Liver (tissue), 9 donors: ENCODE measurements around the gene ALCAM. TPM values are rescaled to one million over a fixed set of nuclear protein-coding genes. Genes with fewer than 3 reads are reported as not detected.

Source experiments
- DNase-seq: peaks from one replicate; pipeline ENCODE4 v3.0.0-alpha.2; 2017; ENCODE audit warnings: low spot score
- H3K27ac ChIP-seq, 2 donors: one replicate each; pipeline ENCODE4 v1.7.0; 2013; ENCODE audit warnings: inconsistent platforms in 2 of 2, low read length in 2 of 2, control low read depth in 1 of 2, low read depth in 1 of 2, mild to moderate bottlenecking in 1 of 2
- H3K27me3 ChIP-seq, 4 donors: one replicate each; pipeline versions ENCODE4 v1.6.1 to v1.7.0; 2013; ENCODE audit warnings: low read length in 3 of 4, inconsistent platforms in 1 of 4, mild to moderate bottlenecking in 1 of 4, moderate library complexity in 1 of 4; ENCODE audit not compliant: control insufficient read depth in 4 of 4, insufficient read depth in 4 of 4
- H3K36me3 ChIP-seq, 4 donors: one replicate each; pipeline versions ENCODE4 v1.6.1 to v1.7.0; 2013; ENCODE audit warnings: low read length in 3 of 4, mild to moderate bottlenecking in 3 of 4, low read depth in 1 of 4, moderate library complexity in 1 of 4; ENCODE audit not compliant: control insufficient read depth in 4 of 4, insufficient read depth in 3 of 4
- H3K4me1 ChIP-seq, 4 donors: one replicate each; pipeline versions ENCODE4 v1.6.1 to v1.7.0; 2013; ENCODE audit warnings: low read length in 3 of 4, mild to moderate bottlenecking in 3 of 4, moderate library complexity in 1 of 4; ENCODE audit not compliant: control insufficient read depth in 4 of 4, insufficient read depth in 4 of 4
- H3K4me3 ChIP-seq, 3 donors: one replicate each; pipeline versions ENCODE4 v1.6.1 to v1.7.0; 2013; ENCODE audit warnings: low read length in 3 of 3, control low read depth in 1 of 3, low read depth in 1 of 3, mild to moderate bottlenecking in 1 of 3
- H3K9ac ChIP-seq, 2 donors: one replicate each; pipeline ENCODE4 v1.7.0; 2013; ENCODE audit warnings: low read length in 2 of 2, mild to moderate bottlenecking in 2 of 2, moderate library complexity in 2 of 2, control low read depth in 1 of 2, low read depth in 1 of 2
- H3K9me3 ChIP-seq, 4 donors: one replicate each; pipeline versions ENCODE4 v1.6.1 to v1.7.0; 2013; ENCODE audit warnings: low read length in 3 of 4; ENCODE audit not compliant: control insufficient read depth in 4 of 4
- ATF3 ChIP-seq: IDR thresholded peaks from 2 replicates; pipeline ENCODE4 v1.6.1; 2016; ENCODE audit warnings: antibody characterized with exemption
- CTCF ChIP-seq: fragments of 150-350 bp; IDR thresholded peaks from 2 replicates; pipeline ENCODE4 v1.5.1; 2017; ENCODE audit warnings: improper control_type of control experiment, low read depth, low read length; ENCODE audit not compliant: missing input control
- EGR1 ChIP-seq, 2 donors: IDR thresholded peaks; 2 replicates each; pipeline ENCODE4 v1.6.1; 2016 to 2018; ENCODE audit warnings: antibody characterized with exemption in 2 of 2, low read depth in 2 of 2
- FOXA1 ChIP-seq: IDR thresholded peaks from 2 replicates; pipeline ENCODE4 v1.6.1; 2016; ENCODE audit warnings: antibody characterized with exemption
- FOXA2 ChIP-seq: IDR thresholded peaks from 2 replicates; pipeline ENCODE4 v1.6.1; 2016; ENCODE audit warnings: antibody characterized with exemption
- GABPA ChIP-seq, 2 donors: IDR thresholded peaks in 1 of 2; conservative IDR thresholded peaks in 1 of 2; 2 replicates each; pipeline ENCODE4 v1.6.1; 2016; ENCODE audit warnings: antibody characterized with exemption in 2 of 2, mild to moderate bottlenecking in 1 of 2, moderate library complexity in 1 of 2
- HNF4A ChIP-seq, 2 donors: conservative IDR thresholded peaks; 2 replicates each; pipeline ENCODE4 v1.6.1; 2016; ENCODE audit warnings: antibody characterized with exemption in 2 of 2, mild to moderate bottlenecking in 2 of 2
- HNF4G ChIP-seq: IDR thresholded peaks from 2 replicates; pipeline ENCODE4 v1.6.1; 2016; ENCODE audit warnings: antibody characterized with exemption
- JUND ChIP-seq, 2 donors: IDR thresholded peaks; 2 replicates each; pipeline ENCODE4 v1.6.1; 2016; ENCODE audit warnings: antibody characterized with exemption in 2 of 2
- MAX ChIP-seq: IDR thresholded peaks from 2 replicates; pipeline ENCODE4 v1.6.1; 2016; ENCODE audit warnings: antibody characterized with exemption
- NR2F2 ChIP-seq: IDR thresholded peaks from 2 replicates; pipeline ENCODE4 v1.6.1; 2016; ENCODE audit warnings: antibody characterized with exemption
- RAD21 ChIP-seq, 2 donors: IDR thresholded peaks; 2 replicates each; pipeline ENCODE4 v1.6.1; 2016; ENCODE audit warnings: antibody characterized with exemption in 2 of 2, mild to moderate bottlenecking in 2 of 2
- REST ChIP-seq: IDR thresholded peaks from 2 replicates; pipeline ENCODE4 v1.6.1; 2016; ENCODE audit warnings: antibody characterized with exemption, mild to moderate bottlenecking
- RXRA ChIP-seq, 2 donors: IDR thresholded peaks; 2 replicates each; pipeline ENCODE4 v1.6.1; 2017 to 2018; ENCODE audit warnings: antibody characterized with exemption in 2 of 2, mild to moderate bottlenecking in 1 of 2
- SP1 ChIP-seq: IDR thresholded peaks from 2 replicates; pipeline ENCODE4 v1.6.1; 2018; ENCODE audit warnings: antibody characterized with exemption, mild to moderate bottlenecking
- TAF1 ChIP-seq: conservative IDR thresholded peaks from 2 replicates; pipeline ENCODE4 v1.6.1; 2016; ENCODE audit warnings: antibody characterized with exemption, mild to moderate bottlenecking
- YY1 ChIP-seq: IDR thresholded peaks from 2 replicates; pipeline ENCODE4 v1.6.1; 2016; ENCODE audit warnings: antibody characterized with exemption, mild to moderate bottlenecking
- ZBTB33 ChIP-seq: IDR thresholded peaks from 2 replicates; pipeline ENCODE4 v1.6.1; 2016; ENCODE audit warnings: antibody characterized with exemption
- WGBS: extraction: QIAGEN DNeasy Blood & Tissue Kit; methylation state at CpG from one replicate; pipeline ENCODE4 v1.1.7; 2013; 5-methylcytosine and 5-hydroxymethylcytosine counted together
- polyA plus RNA-seq, 2 donors: library from polyadenylated mRNA; stranded (reverse) in 1 of 2; unstranded in 1 of 2; fragments of 200-250 nt in 1 of 2; fragments of >200 nt in 1 of 2; fragmentation: Nextera tagmentation in 1 of 2; extraction: Ambion mirVana in 1 of 2; gene quantifications; one replicate each; pipeline versions ENCODE4 v1.2.1 to v1.2.3, GENCODE V29; 2013 to 2015
- total RNA-seq, 2 donors: library from RNA; depleted of rRNA; stranded (reverse); fragments of >200 nt; gene quantifications; one replicate each; pipeline ENCODE4 v1.2.3, GENCODE V29; 2014
- donor health status: healthy.
- donor health status: healthy.
- donor health status: healthy.
- donor health status: healthy.
- donor health status: healthy.

The ALCAM gene
- total and polyA plus RNA-seq, 4 donors, result 14.2 to 62.0 (median 32.3) TPM

GRCh38 chr3:105332961-105333360 is 33.7 kb upstream of the ALCAM start:
- no peaks in the 10 kb centered on the region for H3K27me3 ChIP-seq
- no peaks in the 10 kb centered on the region for H3K9me3 ChIP-seq
- no peak for DNase-seq
- no peak overlapping the region for H3K27ac ChIP-seq
- WGBS, result 95% methylated on average over 1 of the region's 1 CpG
- H3K4me1 ChIP-seq, result no peaks in the 10 kb centered on the region
- no peak for TF ChIP-seq MAX
- no peak for TF ChIP-seq YY1
- TF ChIP-seq CTCF, result no peak
- no peak for TF ChIP-seq ZBTB33
- TF ChIP-seq HNF4A (conservative IDR thresholded peaks at IDR 0.05), result no peak
- no peak for TF ChIP-seq RAD21 (IDR thresholded peaks at IDR 0.05)
- TF ChIP-seq FOXA1, result no peak
- no peak for TF ChIP-seq RXRA (IDR thresholded peaks at IDR 0.05)
- TF ChIP-seq FOXA2, result no peak
- no peak for TF ChIP-seq NR2F2
- no peak for TF ChIP-seq ATF3
- no peak for TF ChIP-seq SP1
- no peak for TF ChIP-seq JUND (IDR thresholded peaks at IDR 0.05)
- TF ChIP-seq HNF4G, result no peak
- TF ChIP-seq GABPA (IDR thresholded peaks at IDR 0.05 in 1 of 2, conservative IDR thresholded peaks at IDR 0.05 in 1 of 2), result no peak
- TF ChIP-seq EGR1 (IDR thresholded peaks at IDR 0.05; ENCODE audit: low read depth in 2 of 2), result no peak
- no peak for TF ChIP-seq TAF1
- no peak for TF ChIP-seq REST
- no peak overlapping the region for H3K4me3 ChIP-seq
- H3K36me3 ChIP-seq, result no peaks in the 10 kb centered on the region
- H3K9ac ChIP-seq, result no peak overlapping the region
